C4-2B (cell line): ENCODE data around the gene HIRA.

ENCODE experiments used
- H3K27ac ChIP-seq: fragments of 450-650 bp; 2 replicates; pipeline ENCODE4 v1.5.1; 2017
- ZFX ChIP-seq: fragments of 450-650 bp; IDR thresholded peaks from 2 replicates; pipeline ENCODE4 v1.6.1; 2017
- TF ChIP-seq, protein P1 (sequence below): fragments of 450-650 bp; conservative IDR thresholded peaks from 2 replicates; pipeline ENCODE4 v1.5.1; 2017; ENCODE audit warnings: mild to moderate bottlenecking

The HIRA gene

DNA sequence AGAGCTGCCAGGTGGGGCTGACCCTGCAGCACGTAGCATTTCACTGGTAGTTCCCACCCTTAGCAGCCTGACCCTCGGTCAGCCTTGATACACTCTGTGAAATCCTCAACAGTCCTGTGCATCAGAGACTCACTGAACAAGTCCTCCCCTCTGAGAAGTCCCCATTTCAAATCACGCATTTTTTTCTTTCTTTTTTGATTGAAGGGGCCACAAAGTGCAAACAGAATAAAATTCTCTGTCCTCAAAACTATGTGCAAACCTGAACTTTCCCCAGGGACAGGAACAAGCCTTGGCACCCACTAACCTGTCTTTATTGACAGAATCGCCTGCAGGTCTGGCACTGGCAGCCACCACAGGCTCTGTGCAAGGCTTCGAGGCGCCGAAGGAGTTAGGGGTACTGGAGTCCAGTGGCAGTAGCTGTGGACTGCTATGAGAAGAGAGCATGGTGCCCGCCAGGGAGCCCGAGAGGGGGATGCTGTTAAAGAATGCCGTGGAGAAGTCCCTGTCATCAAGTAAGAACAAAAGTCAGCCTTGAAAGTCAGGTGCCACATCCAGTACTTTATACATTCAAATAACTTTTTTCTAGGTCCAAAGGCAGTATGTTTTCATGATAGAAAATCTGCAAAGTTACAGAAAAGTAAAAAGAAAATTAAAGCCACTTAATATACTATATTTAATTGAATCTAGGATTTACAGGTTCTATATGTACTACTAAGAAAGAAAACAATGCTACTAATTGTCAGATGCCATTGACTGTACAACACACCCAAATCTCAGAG lies 53.8 kb downstream of the HIRA start:
- H3K27ac ChIP-seq = no peak overlapping the region
- TF ChIP-seq, protein P1, sequence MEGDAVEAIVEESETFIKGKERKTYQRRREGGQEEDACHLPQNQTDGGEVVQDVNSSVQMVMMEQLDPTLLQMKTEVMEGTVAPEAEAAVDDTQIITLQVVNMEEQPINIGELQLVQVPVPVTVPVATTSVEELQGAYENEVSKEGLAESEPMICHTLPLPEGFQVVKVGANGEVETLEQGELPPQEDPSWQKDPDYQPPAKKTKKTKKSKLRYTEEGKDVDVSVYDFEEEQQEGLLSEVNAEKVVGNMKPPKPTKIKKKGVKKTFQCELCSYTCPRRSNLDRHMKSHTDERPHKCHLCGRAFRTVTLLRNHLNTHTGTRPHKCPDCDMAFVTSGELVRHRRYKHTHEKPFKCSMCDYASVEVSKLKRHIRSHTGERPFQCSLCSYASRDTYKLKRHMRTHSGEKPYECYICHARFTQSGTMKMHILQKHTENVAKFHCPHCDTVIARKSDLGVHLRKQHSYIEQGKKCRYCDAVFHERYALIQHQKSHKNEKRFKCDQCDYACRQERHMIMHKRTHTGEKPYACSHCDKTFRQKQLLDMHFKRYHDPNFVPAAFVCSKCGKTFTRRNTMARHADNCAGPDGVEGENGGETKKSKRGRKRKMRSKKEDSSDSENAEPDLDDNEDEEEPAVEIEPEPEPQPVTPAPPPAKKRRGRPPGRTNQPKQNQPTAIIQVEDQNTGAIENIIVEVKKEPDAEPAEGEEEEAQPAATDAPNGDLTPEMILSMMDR = no peak
- TF ChIP-seq ZFX = no peak

GRCh38 chr22:19376971-19377370 lies 54.6 kb downstream of the HIRA start:
- no peak overlapping the region for H3K27ac ChIP-seq
- TF ChIP-seq ZFX = no peak
- TF ChIP-seq, protein P1 = no peak

DNA sequence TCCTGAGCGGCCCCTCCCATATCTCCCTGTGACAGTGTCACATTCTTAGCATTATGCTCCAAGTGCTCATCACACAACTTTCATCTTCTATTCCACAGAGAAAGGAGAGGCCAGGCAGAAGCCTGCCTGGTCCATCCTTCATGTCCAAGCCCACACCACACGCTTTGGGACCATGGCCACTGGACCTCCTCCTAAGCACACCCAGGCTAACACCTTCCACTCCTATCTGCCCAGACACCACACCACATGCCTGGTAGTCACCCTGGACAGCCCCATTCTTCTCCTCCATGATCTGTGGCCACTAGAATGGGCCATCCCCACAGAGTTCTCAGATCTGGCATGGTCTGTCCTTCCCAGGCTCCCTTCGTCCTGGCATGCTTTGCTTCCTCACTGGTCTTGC lies 55.3 kb downstream of the HIRA start:
- H3K27ac ChIP-seq = no peak overlapping the region
- TF ChIP-seq, protein P1 = no peak
- no peak for TF ChIP-seq ZFX

GRCh38 chr22:19375435-19375834 lies 56.1 kb downstream of the HIRA start:
- no peak overlapping the region for H3K27ac ChIP-seq
- TF ChIP-seq, protein P1 = no peak
- no peak for TF ChIP-seq ZFX

- no peak overlapping the region for H3K27ac ChIP-seq
- TF ChIP-seq ZFX = no peak
- TF ChIP-seq, protein P1 = no peak
These were observed 57.1 kb downstream of the HIRA start for GRCh38 chr22:19374410-19374809.

- no peak for TF ChIP-seq ZFX
- TF ChIP-seq, protein P1 = no peak
These were observed 58.1 kb downstream of the HIRA start for GRCh38 chr22:19373450-19373849.

GRCh38 chr22:19371893-19372292 lies 59.6 kb downstream of the HIRA start:
- TF ChIP-seq ZFX = no peak
- TF ChIP-seq, protein P1 = no peak

More at GRCh38 chr22:19373450-19373849, 58.1 kb downstream of the HIRA start:
- no peak overlapping the region for H3K27ac ChIP-seq

More at GRCh38 chr22:19371893-19372292, 59.6 kb downstream of the HIRA start:
- no peak overlapping the region for H3K27ac ChIP-seq
